ENCODE data around the gene FOCAD. TPM values are rescaled to one million over a fixed set of nuclear protein-coding genes. Genes with fewer than 3 reads are reported as not detected.

Gene FOCAD
- total and polyA plus RNA-seq, 2 donors (not counting 1 experiment from before 2014, with no cell fraction given) = 4.0 to 10.1 TPM

GRCh38 chr9:20744036-20744630 is 60.1 kb downstream of the FOCAD start:
- no peaks in the 10 kb centered on the region for H3K4me1 Mint-ChIP-seq
- intact Hi-C loops (cut with micrococcal nuclease) = loop anchor here (10.0 kb wide), 1 partner anchor 59 kb away; the partner anchor contains the start of gene FOCAD
- Histone ChIP-seq H3K27ac (ENCODE audit: low read length in 2 of 2) (no peak overlapping the region), H4K20me1 (ENCODE audit: control insufficient read depth, insufficient read depth, low read length, poor library complexity, severe bottlenecking) (no peaks in the 10 kb centered on the region), H3K4me2 (replicated peaks; ENCODE audit: low read depth, low read length, poor library complexity, severe bottlenecking) (no peak overlapping the region), H3K79me2 (ENCODE audit: control insufficient read depth, insufficient read depth, low read length) (no peaks in the 10 kb centered on the region), H3K9ac (ENCODE audit: low read length) (no peak overlapping the region), H2AFZ (ENCODE audit: insufficient read depth, low read depth, low read length, poor library complexity, severe bottlenecking) (no peak overlapping the region), H3K27me3 (replicated peaks in 1 of 4; ENCODE audit: control extremely low read depth in 1 of 4, control insufficient read depth in 3 of 4, insufficient read depth in 4 of 4, low read length in 3 of 4) (no peaks in the 10 kb centered on the region), H3K4me3 (ENCODE audit: control extremely low read depth in 1 of 5, extremely low read depth in 1 of 5, insufficient read depth in 1 of 5, low read depth in 2 of 5, low read length in 4 of 5) (no peak overlapping the region), H3K36me3 (replicated peaks in 1 of 2; ENCODE audit: control extremely low read depth in 1 of 2, control insufficient read depth in 1 of 2, extremely low read depth in 1 of 2, insufficient read depth in 2 of 2, low read length in 1 of 2) (peaks cover 2 to 3% of the 10 kb centered on the region in 2 experiments), H3K9me3 (ENCODE audit: control extremely low read depth in 1 of 3, control insufficient read depth in 2 of 3, insufficient read depth in 1 of 3, low read length in 2 of 3) (no peaks in the 10 kb centered on the region), H3K4me1 (ENCODE audit: control insufficient read depth in 2 of 2, insufficient read depth in 2 of 2, low read length in 2 of 2) (no peaks in the 10 kb centered on the region)
- POLR2A ChIA-PET = no interaction called here
- H3K27me3 Mint-ChIP-seq = no peaks in the 10 kb centered on the region
- H3K27ac Mint-ChIP-seq = no peak overlapping the region
- H3K4me3 Mint-ChIP-seq = no peak overlapping the region
- no CpG with 5 or more reads among the region's 2 CpGs for WGBS (ENCODE audit: insufficient coverage)
- no peak for TF ChIP-seq EZH2 (IDR thresholded peaks at IDR 0.05; ENCODE audit: borderline replicate concordance, insufficient read depth, low read depth, low read length, poor library complexity, severe bottlenecking)
- TF ChIP-seq, protein P1, sequence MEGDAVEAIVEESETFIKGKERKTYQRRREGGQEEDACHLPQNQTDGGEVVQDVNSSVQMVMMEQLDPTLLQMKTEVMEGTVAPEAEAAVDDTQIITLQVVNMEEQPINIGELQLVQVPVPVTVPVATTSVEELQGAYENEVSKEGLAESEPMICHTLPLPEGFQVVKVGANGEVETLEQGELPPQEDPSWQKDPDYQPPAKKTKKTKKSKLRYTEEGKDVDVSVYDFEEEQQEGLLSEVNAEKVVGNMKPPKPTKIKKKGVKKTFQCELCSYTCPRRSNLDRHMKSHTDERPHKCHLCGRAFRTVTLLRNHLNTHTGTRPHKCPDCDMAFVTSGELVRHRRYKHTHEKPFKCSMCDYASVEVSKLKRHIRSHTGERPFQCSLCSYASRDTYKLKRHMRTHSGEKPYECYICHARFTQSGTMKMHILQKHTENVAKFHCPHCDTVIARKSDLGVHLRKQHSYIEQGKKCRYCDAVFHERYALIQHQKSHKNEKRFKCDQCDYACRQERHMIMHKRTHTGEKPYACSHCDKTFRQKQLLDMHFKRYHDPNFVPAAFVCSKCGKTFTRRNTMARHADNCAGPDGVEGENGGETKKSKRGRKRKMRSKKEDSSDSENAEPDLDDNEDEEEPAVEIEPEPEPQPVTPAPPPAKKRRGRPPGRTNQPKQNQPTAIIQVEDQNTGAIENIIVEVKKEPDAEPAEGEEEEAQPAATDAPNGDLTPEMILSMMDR (IDR thresholded peaks at IDR 0.05) = no peak
- no peak for DNase-seq
- CTCF ChIA-PET = interaction anchor here (1.4 kb wide), 1 partner anchor 120 kb away, joined by 5 read pairs; no protein-coding TSS in a partner anchor
- no peak for ATAC-seq (ENCODE audit: low read depth)
- no peaks in the 10 kb centered on the region for H3K9me3 Mint-ChIP-seq (ENCODE audit: insufficient read depth)

DNA sequence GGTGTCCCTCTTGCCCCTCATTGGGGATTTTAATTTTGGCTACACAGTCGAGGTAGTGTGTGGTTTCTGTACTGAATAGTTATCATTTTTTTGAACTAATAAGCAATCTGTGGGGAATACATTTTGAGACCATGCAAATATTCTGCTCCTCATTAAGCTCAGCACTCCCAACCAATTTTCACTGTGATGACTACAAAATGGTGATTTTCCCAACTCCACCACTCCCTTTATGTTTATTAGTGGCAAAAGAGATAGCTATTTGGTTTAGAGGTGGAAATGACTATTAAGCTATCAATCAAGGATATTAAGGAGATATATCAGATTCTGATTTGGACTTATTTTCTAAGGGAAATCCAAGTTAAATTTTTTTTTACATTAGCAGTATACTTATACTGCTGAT is 62.9 kb downstream of the FOCAD start:
- WGBS (ENCODE audit: insufficient coverage) = no CpG with 5 or more reads among the region's 1 CpG
- no peaks in the 10 kb centered on the region for H3K9me3 Mint-ChIP-seq (ENCODE audit: insufficient read depth)

More for the DNA sequence above, 62.9 kb downstream of the FOCAD start:
- H4K20me1 ChIP-seq (ENCODE audit: control insufficient read depth, insufficient read depth, low read length, poor library complexity, severe bottlenecking) = no peaks in the 10 kb centered on the region
- peaks cover 2% of the 10 kb centered on the region for H3K4me1 Mint-ChIP-seq
- no peaks in the 10 kb centered on the region for H3K9me3 ChIP-seq (ENCODE audit: control extremely low read depth in 1 of 3, control insufficient read depth in 2 of 3, insufficient read depth in 1 of 3, low read length in 2 of 3)
- no peak overlapping the region for H3K4me3 Mint-ChIP-seq
- no peaks in the 10 kb centered on the region for H3K27me3 Mint-ChIP-seq
- TF ChIP-seq EZH2 (IDR thresholded peaks at IDR 0.05; ENCODE audit: borderline replicate concordance, insufficient read depth, low read depth, low read length, poor library complexity, severe bottlenecking) = no peak
- TF ChIP-seq, protein P1 (IDR thresholded peaks at IDR 0.05) = no peak
- no peaks in the 10 kb centered on the region for H3K27me3 ChIP-seq (replicated peaks in 1 of 4; ENCODE audit: control extremely low read depth in 1 of 4, control insufficient read depth in 3 of 4, insufficient read depth in 4 of 4, low read length in 3 of 4)
- ChIA-PET CTCF (interaction anchor here (0.7 to 0.9 kb wide), 2 partner anchors 14 to 63 kb away, joined by 3 to 5 read pairs; partner anchors contain the start of gene FOCAD), POLR2A (no interaction called here)
- DNase-seq (no peak), ATAC-seq (ENCODE audit: low read depth) (no peak)
- no peak overlapping the region for H2AFZ ChIP-seq (ENCODE audit: insufficient read depth, low read depth, low read length, poor library complexity, severe bottlenecking)
- no peak overlapping the region for H3K4me2 ChIP-seq (replicated peaks; ENCODE audit: low read depth, low read length, poor library complexity, severe bottlenecking)
- H3K36me3 ChIP-seq (replicated peaks in 1 of 2; ENCODE audit: control extremely low read depth in 1 of 2, control insufficient read depth in 1 of 2, extremely low read depth in 1 of 2, insufficient read depth in 2 of 2, low read length in 1 of 2) = peaks cover 0 to 2% of the 10 kb centered on the region in 2 experiments
- H3K79me2 ChIP-seq (ENCODE audit: control insufficient read depth, insufficient read depth, low read length) = no peaks in the 10 kb centered on the region
- intact Hi-C loops (cut with micrococcal nuclease) = loop anchor here (10.0 kb wide), 1 partner anchor 62 kb away; the partner anchor contains the start of gene FOCAD
- no peaks in the 10 kb centered on the region for H3K4me1 ChIP-seq (ENCODE audit: control insufficient read depth in 2 of 2, insufficient read depth in 2 of 2, low read length in 2 of 2)
- H3K27ac ChIP-seq (ENCODE audit: low read length in 2 of 2) = no peak overlapping the region
- H3K4me3 ChIP-seq (ENCODE audit: control extremely low read depth in 1 of 5, extremely low read depth in 1 of 5, insufficient read depth in 1 of 5, low read depth in 2 of 5, low read length in 4 of 5) = no peak overlapping the region
- no peak overlapping the region for H3K9ac ChIP-seq (ENCODE audit: low read length)
- H3K27ac Mint-ChIP-seq = no peak overlapping the region
